GM19455 (cell line): ENCODE results near the gene PLEKHF1.
"Not testable (repeated sequence)": the region's sequence is repeated elsewhere in the genome, so short reads cannot be mapped to it uniquely, and the experiment has no call there.

ENCODE experiments used
- ATAC-seq: cut with Tn5 transposase; IDR thresholded peaks from one replicate; pipeline ENCODE4 v1.9.1; 2021; ENCODE audit not compliant: unreplicated experiment

Gene PLEKHF1

GRCh38 chr19:29697523-29698261, 32.4 kb downstream of the PLEKHF1 start:
- no peak for ATAC-seq

- no peak for ATAC-seq
These were observed 34.6 kb downstream of the PLEKHF1 start for GRCh38 chr19:29699861-29700260.

- ATAC-seq = no peak
These were observed 35.2 kb downstream of the PLEKHF1 start for GRCh38 chr19:29700498-29700897.

- no peak for ATAC-seq
These were observed 37.1 kb downstream of the PLEKHF1 start for GRCh38 chr19:29702161-29702962.

- no peak for ATAC-seq
These were observed 37.7 kb downstream of the PLEKHF1 start for GRCh38 chr19:29702963-29703320.

GRCh38 chr19:29704562-29705558, 39.6 kb downstream of the PLEKHF1 start:
- no peak for ATAC-seq

- no peak for ATAC-seq
These were observed 40.4 kb downstream of the PLEKHF1 start for GRCh38 chr19:29705706-29706105.

GRCh38 chr19:29706635-29707034, 41.4 kb downstream of the PLEKHF1 start:
- no peak for ATAC-seq

GRCh38 chr19:29708554-29709439, 43.5 kb downstream of the PLEKHF1 start:
- ATAC-seq = no peak

GRCh38 chr19:29709440-29709798, 44.2 kb downstream of the PLEKHF1 start:
- not testable (repeated sequence) for ATAC-seq

GRCh38 chr19:29711584-29712132, 46.4 kb downstream of the PLEKHF1 start:
- no peak for ATAC-seq

- ATAC-seq = no peak
These were observed 47.7 kb downstream of the PLEKHF1 start for GRCh38 chr19:29712744-29713516.

- ATAC-seq = peak; percentile 20
These were observed 49.2 kb downstream of the PLEKHF1 start for GRCh38 chr19:29714371-29714952.

GRCh38 chr19:29714953-29715700, 49.9 kb downstream of the PLEKHF1 start, which contains the start of gene C19orf12:
C19orf12 (minus strand) TSS chr19:29715261; CDS start chr19:29708413, 6,848 bp downstream.
- ATAC-seq = peak; percentile 65

- peak; percentile 13 for ATAC-seq
These were observed 50.7 kb downstream of the PLEKHF1 start for GRCh38 chr19:29715701-29716581.

- ATAC-seq = no peak
These were observed 51.8 kb downstream of the PLEKHF1 start for GRCh38 chr19:29717051-29717450.

GRCh38 chr19:29724102-29724641, 58.9 kb downstream of the PLEKHF1 start:
- no peak for ATAC-seq
